Pancreas (tissue), 10 donors: ENCODE results near the gene CLSTN2. TPM values are rescaled to one million over a fixed set of nuclear protein-coding genes. Genes with fewer than 3 reads are reported as not detected.

Experiments
- ATAC-seq, 4 donors: fragments of 200-7000 bp; cut with Tn5 transposase; one replicate each; pipeline versions ENCODE4 v1.8.0 to v1.9.1; 2020; ENCODE audit warnings: mild to moderate bottlenecking in 4 of 4, moderate library complexity in 4 of 4
- DNase-seq, 6 donors: peaks; one replicate each; pipeline ENCODE4 v3.0.0-alpha.2; 2020
- FAIRE-seq: peaks from 2 replicates; lab custom pipeline; 2012; peaks lifted over from hg19 to GRCh38; lab: Jason Lieb, UNC
- H3K27ac ChIP-seq, 4 donors: fragments of 200-600 bp; sonication (generic); 1 replicate in 3 of 4; 2 replicates in 1 of 4; pipeline versions ENCODE4 v1.5.0 to v1.8.0; 2020
- H3K27me3 ChIP-seq, 4 donors: fragments of 200-600 bp; one replicate each; pipeline ENCODE4 v1.8.0; 2021
- H3K36me3 ChIP-seq, 3 donors: fragments of 200-600 bp; sonication (generic) in 1 of 3; one replicate each; pipeline versions ENCODE4 v1.5.0 to v1.8.0; 2020 to 2021
- H3K4me1 ChIP-seq, 3 donors: fragments of 200-600 bp; one replicate each; pipeline ENCODE4 v1.8.0; 2021
- H3K4me3 ChIP-seq, 4 donors: fragments of 200-600 bp; sonication (generic) in 2 of 4; one replicate each; pipeline versions ENCODE4 v1.5.0 to v1.8.0; 2020 to 2021
- H3K9me3 ChIP-seq, 4 donors: fragments of 200-600 bp; one replicate each; pipeline ENCODE4 v1.8.0; 2021
- WGBS, 2 donors: extraction: QIAGEN DNeasy Blood & Tissue Kit; methylation state at CpG; one replicate each; pipeline ENCODE4 v1.1.7; 2013; 5-methylcytosine and 5-hydroxymethylcytosine counted together
- intact Hi-C, 3 donors: fragments of 100-400 bp; cut with DNase I; formaldehyde crosslinking; loops; one replicate each; pipeline versions ENCODE4 v1.11.1 to v1.14.2; 2022
- polyA plus RNA-seq, 2 donors: library from polyadenylated mRNA; stranded (reverse); fragments of 200-250 nt; gene quantifications; one replicate each; pipeline ENCODE4 v1.2.3, GENCODE V29; 2013
- total RNA-seq, 6 donors: library from RNA; stranded (reverse); fragmentation: NEBNext Ultra II Directional in 4 of 6; extraction: Animal tissue kit (Norgen Biotek cat#: 25700) in 4 of 6; gene quantifications; one replicate each; pipeline versions ENCODE4 v1.2.1 to v1.2.4, GENCODE V29; 2021 to 2023
- TF ChIP-seq, protein P1 (sequence below), 4 donors: fragments of 200-600 bp; sonication (generic) in 3 of 4; IDR thresholded peaks; one replicate each; pipeline versions ENCODE4 v1.5.0 to v1.8.0; 2021; ENCODE audit warnings: antibody characterized with exemption in 4 of 4
- donor health status: healthy with polysubstance abuse.
- donor health status: DM: no; HTN: no; CAD: no; lungs with moderate emphysema.
- donor health status: DM: no; HTN: no; CAD: no.
- donor health status: control.
- donor health status: control.
- donor health status: Bipolar disorder and iron deficiency.
- donor health status: DM: yes; HTN: yes; CAD: no.
- donor health status: DM: no; HTN: no; CAD: no.
- donor health status: DM: no; HTN: no; CAD: no.
- donor health status: DM: yes; HTN: yes; CAD: no.

CLSTN2 gene
- total and polyA plus RNA-seq, 8 donors = 0.65 to 9.3 (median 2.9) TPM

- 13 to 18% methylated on average over 1 of the region's 1 CpG for WGBS, 2 donors
- Histone ChIP-seq H3K9me3 (no peaks in the 10 kb centered on the region), H3K27me3 (no peaks in the 10 kb centered on the region), H3K36me3 (no peaks in the 10 kb centered on the region), H3K4me1 (no peaks in the 10 kb centered on the region), H3K4me3 (no peak overlapping the region), H3K27ac (no peak overlapping the region)
- intact Hi-C loops = no loop called here
- no peak for FAIRE-seq
- TF ChIP-seq, protein P1, sequence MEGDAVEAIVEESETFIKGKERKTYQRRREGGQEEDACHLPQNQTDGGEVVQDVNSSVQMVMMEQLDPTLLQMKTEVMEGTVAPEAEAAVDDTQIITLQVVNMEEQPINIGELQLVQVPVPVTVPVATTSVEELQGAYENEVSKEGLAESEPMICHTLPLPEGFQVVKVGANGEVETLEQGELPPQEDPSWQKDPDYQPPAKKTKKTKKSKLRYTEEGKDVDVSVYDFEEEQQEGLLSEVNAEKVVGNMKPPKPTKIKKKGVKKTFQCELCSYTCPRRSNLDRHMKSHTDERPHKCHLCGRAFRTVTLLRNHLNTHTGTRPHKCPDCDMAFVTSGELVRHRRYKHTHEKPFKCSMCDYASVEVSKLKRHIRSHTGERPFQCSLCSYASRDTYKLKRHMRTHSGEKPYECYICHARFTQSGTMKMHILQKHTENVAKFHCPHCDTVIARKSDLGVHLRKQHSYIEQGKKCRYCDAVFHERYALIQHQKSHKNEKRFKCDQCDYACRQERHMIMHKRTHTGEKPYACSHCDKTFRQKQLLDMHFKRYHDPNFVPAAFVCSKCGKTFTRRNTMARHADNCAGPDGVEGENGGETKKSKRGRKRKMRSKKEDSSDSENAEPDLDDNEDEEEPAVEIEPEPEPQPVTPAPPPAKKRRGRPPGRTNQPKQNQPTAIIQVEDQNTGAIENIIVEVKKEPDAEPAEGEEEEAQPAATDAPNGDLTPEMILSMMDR (IDR thresholded peaks at IDR 0.05) = no peak
- DNase-seq = no peak
- no peak for ATAC-seq
These were observed 381.5 kb downstream of the CLSTN2 start for GRCh38 chr3:140316466-140316865.

- intact Hi-C loops = no loop called here
- no peak for DNase-seq
- no peaks in the 10 kb centered on the region for H3K27me3 ChIP-seq
- no peak for ATAC-seq
- H3K4me3 ChIP-seq = no peak overlapping the region
- H3K9me3 ChIP-seq = no peaks in the 10 kb centered on the region
- TF ChIP-seq, protein P1 (IDR thresholded peaks at IDR 0.05) = no peak
- no peak overlapping the region for H3K27ac ChIP-seq
- 64 to 67% methylated on average over 2 of the region's 2 CpGs for WGBS, 2 donors
- no peak for FAIRE-seq
- H3K36me3 ChIP-seq = no peaks in the 10 kb centered on the region
- no peaks in the 10 kb centered on the region for H3K4me1 ChIP-seq
These were observed 381.9 kb downstream of the CLSTN2 start for GRCh38 chr3:140316868-140317400.

GRCh38 chr3:140319739-140320138 lies 384.8 kb downstream of the CLSTN2 start:
- DNase-seq (no peak), FAIRE-seq (no peak), ATAC-seq (no peak)
- no peaks in the 10 kb centered on the region for H3K9me3 ChIP-seq
- H3K4me3 ChIP-seq = no peak overlapping the region
- no peaks in the 10 kb centered on the region for H3K36me3 ChIP-seq
- H3K27ac ChIP-seq = no peak overlapping the region
- TF ChIP-seq, protein P1 (IDR thresholded peaks at IDR 0.05) = no peak
- H3K27me3 ChIP-seq = no peaks in the 10 kb centered on the region
- intact Hi-C loops = no loop called here
- 48 to 50% methylated on average over 2 of the region's 2 CpGs for WGBS, 2 donors
- no peaks in the 10 kb centered on the region for H3K4me1 ChIP-seq

DNA sequence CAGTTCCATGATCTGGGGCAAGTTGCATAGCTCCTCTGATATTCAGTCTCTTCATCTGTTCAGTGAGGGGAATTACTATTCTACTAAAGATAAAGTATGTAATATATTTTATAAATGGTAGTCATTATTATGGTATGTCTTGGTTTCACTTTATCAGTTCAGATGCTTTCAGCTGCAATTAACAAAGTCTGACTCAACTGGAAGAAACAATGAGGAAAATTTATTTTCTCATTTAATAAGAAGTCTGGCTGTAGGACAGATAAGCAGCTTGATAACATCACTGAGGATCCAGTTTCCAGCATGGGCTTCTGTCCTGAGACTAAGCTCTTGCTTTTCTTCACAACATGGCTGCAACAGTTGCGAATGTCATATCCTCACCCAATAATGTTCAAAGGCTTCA lies 388.6 kb downstream of the CLSTN2 start:
- no peaks in the 10 kb centered on the region for H3K36me3 ChIP-seq
- H3K27me3 ChIP-seq = no peaks in the 10 kb centered on the region
- intact Hi-C loops = no loop called here
- DNase-seq (no peak), ATAC-seq (no peak), FAIRE-seq (no peak)
- 95 to 100% methylated on average over 1 of the region's 1 CpG for WGBS, 2 donors
- no peak overlapping the region for H3K4me3 ChIP-seq
- no peak overlapping the region for H3K27ac ChIP-seq
- TF ChIP-seq, protein P1 (IDR thresholded peaks at IDR 0.05) = no peak
- H3K4me1 ChIP-seq = no peaks in the 10 kb centered on the region
- H3K9me3 ChIP-seq = no peaks in the 10 kb centered on the region

DNA sequence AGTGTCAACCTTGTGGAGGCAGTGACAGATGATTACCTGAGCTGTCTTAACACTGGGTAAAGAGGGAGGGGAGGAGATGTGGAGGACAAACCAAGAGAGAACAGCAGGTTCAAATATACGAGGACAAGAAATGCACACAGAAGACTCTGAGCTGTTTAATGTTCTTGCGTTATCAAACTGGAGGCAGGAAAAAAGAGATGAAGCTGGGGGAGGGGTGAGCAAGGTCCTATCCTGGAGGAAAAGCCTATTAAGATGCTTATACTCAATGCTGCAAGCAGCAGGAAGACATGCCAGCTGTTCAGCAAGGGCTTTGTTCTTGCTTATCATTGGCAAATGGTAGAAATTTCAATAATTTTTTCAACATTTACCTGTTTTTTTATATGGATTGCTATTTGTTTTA lies 397.1 kb downstream of the CLSTN2 start:
- H3K36me3 ChIP-seq = no peaks in the 10 kb centered on the region
- H3K27ac ChIP-seq = no peak overlapping the region
- TF ChIP-seq, protein P1 (IDR thresholded peaks at IDR 0.05) = no peak
- ATAC-seq (no peak), DNase-seq (no peak), FAIRE-seq (no peak)
- no peaks in the 10 kb centered on the region for H3K4me1 ChIP-seq
- intact Hi-C loops = no loop called here
- no peaks in the 10 kb centered on the region for H3K9me3 ChIP-seq
- 24 to 32% methylated on average over 2 of the region's 2 CpGs for WGBS, 2 donors
- no peaks in the 10 kb centered on the region for H3K27me3 ChIP-seq
- H3K4me3 ChIP-seq = no peak overlapping the region
